ENCODE data around the gene ZNF530.

Gene ZNF530

DNA sequence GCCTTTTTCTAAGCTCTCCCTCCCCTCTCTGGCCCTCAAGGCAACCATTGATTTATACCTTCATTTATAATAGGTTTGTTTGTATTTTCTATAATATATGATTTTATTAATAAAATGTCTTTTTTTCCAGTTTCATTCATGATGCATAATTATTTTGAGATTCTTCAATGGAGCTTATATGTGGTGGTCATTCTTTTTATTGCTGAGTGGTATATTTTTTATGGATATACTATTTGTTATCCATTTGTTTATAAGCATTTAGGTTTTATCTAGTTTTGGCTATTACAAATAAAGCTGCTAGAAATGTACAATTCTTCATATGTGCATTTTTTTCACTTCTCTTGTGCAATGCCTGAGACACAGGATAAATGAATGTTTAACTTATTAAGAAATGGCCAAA is 44.0 kb downstream of the ZNF530 start:
- TF ChIP-seq, protein P1, sequence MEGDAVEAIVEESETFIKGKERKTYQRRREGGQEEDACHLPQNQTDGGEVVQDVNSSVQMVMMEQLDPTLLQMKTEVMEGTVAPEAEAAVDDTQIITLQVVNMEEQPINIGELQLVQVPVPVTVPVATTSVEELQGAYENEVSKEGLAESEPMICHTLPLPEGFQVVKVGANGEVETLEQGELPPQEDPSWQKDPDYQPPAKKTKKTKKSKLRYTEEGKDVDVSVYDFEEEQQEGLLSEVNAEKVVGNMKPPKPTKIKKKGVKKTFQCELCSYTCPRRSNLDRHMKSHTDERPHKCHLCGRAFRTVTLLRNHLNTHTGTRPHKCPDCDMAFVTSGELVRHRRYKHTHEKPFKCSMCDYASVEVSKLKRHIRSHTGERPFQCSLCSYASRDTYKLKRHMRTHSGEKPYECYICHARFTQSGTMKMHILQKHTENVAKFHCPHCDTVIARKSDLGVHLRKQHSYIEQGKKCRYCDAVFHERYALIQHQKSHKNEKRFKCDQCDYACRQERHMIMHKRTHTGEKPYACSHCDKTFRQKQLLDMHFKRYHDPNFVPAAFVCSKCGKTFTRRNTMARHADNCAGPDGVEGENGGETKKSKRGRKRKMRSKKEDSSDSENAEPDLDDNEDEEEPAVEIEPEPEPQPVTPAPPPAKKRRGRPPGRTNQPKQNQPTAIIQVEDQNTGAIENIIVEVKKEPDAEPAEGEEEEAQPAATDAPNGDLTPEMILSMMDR (IDR thresholded peaks at IDR 0.05), result no peak

DNA sequence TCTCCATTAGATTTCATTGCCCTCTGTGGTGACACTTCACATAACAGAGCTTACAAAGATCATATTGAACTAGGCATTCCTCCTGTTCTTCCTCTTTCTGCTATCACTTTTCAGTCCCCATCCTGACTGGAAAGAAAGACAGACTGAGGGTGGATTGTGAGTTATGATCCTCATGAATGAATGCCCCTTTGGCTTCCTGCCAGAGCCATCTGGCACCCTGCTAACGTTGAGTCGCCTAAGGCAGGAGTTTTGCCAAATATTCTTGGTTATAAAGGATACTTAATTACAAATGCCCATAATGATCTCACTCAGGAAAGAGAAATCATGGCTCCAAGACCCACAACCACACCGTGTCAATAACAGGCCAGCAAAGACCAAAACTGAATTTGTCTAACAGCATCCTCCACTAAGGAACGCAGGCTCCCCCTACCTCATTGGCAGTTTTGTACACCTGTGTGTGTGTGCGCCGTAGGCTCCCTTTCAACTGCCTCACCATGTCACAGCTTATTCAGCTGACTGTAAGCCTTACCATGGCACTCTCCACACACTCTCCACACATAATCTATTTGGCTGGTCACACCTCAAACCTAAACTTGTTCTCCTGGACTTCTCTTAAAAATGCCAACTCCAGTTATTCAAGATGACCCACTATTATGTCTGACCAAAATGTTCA is 48.8 kb downstream of the ZNF530 start:
- TF ChIP-seq, protein P1 (IDR thresholded peaks at IDR 0.05), result no peak

DNA sequence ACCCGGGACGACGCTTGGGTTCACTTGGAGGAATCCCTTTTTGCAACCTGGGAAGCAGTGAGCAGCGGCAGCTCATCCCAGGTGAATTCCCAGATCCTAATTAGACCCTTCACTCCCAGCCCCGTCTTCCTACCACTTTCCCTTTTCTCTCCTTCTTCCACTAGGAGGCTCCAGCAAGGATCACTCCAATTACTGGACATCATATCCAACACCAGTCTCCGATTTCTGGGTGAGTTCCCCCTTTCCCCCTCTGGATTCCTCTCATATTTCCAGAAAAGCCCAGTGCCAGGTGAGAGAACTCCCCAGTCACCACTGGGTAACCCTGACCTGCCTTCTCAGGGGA is 51.9 kb downstream of the ZNF530 start:
- TF ChIP-seq, protein P1 (IDR thresholded peaks at IDR 0.05), result no peak

DNA sequence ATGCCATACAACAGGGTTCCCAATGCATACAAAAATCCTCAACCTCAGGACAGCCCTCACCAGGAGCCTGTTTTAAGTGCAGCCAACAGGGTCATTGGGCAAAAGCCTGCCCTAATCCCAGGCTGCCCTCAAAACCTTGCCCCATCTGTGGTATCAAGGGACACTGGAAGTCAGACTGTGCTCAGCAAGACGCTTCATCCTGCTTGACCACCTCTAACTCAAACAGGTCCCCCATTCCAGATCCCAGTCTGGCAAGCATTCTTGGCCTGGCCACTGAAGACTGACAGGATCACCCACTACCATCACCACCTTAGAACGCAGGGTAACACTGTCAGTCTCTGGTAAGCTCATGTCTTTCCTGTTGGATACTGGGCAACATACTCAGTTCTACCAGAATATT is 54.0 kb downstream of the ZNF530 start:
- TF ChIP-seq, protein P1 (IDR thresholded peaks at IDR 0.05), result no peak

DNA sequence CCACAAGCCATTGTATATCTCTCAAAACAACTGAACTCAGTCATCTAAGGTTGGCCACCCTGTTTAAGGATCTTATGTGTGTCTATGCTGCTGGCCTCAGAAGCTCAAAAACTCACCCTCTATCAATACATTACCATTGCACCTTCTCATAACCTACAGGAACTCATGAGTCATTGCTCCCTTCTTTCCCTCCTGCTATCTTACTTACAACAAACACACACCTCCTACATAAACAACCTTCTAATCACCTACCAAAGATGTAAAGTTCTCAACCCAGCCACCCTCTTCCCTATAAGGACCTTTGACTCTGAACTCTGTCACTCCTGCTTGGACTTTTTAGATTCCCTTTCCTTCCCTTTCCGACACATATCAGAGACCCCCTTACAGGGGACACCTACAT is 55.8 kb downstream of the ZNF530 start:
- TF ChIP-seq, protein P1 (IDR thresholded peaks at IDR 0.05), result no peak

DNA sequence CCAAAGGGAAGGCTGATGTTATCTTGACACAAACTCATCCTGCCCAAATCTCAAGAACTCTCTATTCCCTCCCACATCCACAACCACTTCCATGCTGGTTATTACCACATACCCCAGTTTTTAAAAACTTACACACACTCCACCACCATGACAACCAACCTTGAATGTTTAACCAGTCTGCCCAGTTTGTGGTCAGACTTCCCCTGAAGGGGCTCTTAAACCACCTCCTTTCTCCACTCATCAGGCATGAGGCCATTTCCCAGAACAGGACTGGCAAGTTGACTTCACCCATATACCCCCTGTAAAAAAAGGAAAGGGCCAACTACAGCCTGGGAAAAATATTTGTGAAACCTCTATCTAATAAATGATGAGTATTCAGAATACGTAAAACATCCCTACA is 56.7 kb downstream of the ZNF530 start:
- TF ChIP-seq, protein P1 (IDR thresholded peaks at IDR 0.05), result no peak

All from LNCAP (cell line).